ENCODE measurements around the gene DYNLT3.
A peak's percentile ranks its signal among the peaks of the same experiment; 100 is the strongest.

Gene DYNLT3

GRCh38 chrX:37846934-37847732 lies at the start of gene DYNLT3:
TSS of gene DYNLT3 (minus strand) at chrX:37847571. CDS start at chrX:37847510, 61 bp downstream.
- peak; percentile 89 for DNase-seq

GRCh38 chrX:37896511-37896890 lies 49.1 kb upstream of the DYNLT3 start:
- DNase-seq = no peak

- DNase-seq = no peak
Observed at GRCh38 chrX:37895795-37896510, 48.6 kb upstream of the DYNLT3 start.

- DNase-seq = no peak
Observed at GRCh38 chrX:37894725-37895124, 47.4 kb upstream of the DYNLT3 start.

- no peak for DNase-seq
Observed at GRCh38 chrX:37888010-37888409, 40.6 kb upstream of the DYNLT3 start.

GRCh38 chrX:37887347-37887746 lies 40.0 kb upstream of the DYNLT3 start:
- DNase-seq = no peak

- no peak for DNase-seq
Observed at GRCh38 chrX:37883196-37883595, 35.8 kb upstream of the DYNLT3 start.

- no peak for DNase-seq
Observed at GRCh38 chrX:37879692-37880091, 32.3 kb upstream of the DYNLT3 start.

- no peak for DNase-seq
Observed at GRCh38 chrX:37876716-37877115, 29.3 kb upstream of the DYNLT3 start.

GRCh38 chrX:37875675-37876074 lies 28.3 kb upstream of the DYNLT3 start:
- no peak for DNase-seq

- no peak for DNase-seq
Observed at GRCh38 chrX:37873220-37873619, 25.8 kb upstream of the DYNLT3 start.

GRCh38 chrX:37872303-37872655 lies 24.9 kb upstream of the DYNLT3 start:
- no peak for DNase-seq

GRCh38 chrX:37871626-37872302 lies 24.4 kb upstream of the DYNLT3 start:
- no peak for DNase-seq

- no peak for DNase-seq
Observed at GRCh38 chrX:37867536-37868153, 20.3 kb upstream of the DYNLT3 start.

GRCh38 chrX:37863728-37864127 lies 16.4 kb upstream of the DYNLT3 start:
- no peak for DNase-seq

- DNase-seq = no peak
Observed at GRCh38 chrX:37862851-37863250, 15.5 kb upstream of the DYNLT3 start.

GRCh38 chrX:37860721-37861120 lies 13.3 kb upstream of the DYNLT3 start:
- no peak for DNase-seq

- DNase-seq = no peak
Observed at GRCh38 chrX:37854748-37855147, 7.4 kb upstream of the DYNLT3 start.

- no peak for DNase-seq
Observed at GRCh38 chrX:37854148-37854547, 6.8 kb upstream of the DYNLT3 start.

GRCh38 chrX:37847733-37848197 lies 394 bp upstream of the DYNLT3 start:
- DNase-seq = no peak

- no peak for DNase-seq
Observed at GRCh38 chrX:37846558-37846933, 825 bp downstream of the DYNLT3 start.

GRCh38 chrX:37846141-37846540 lies 1.2 kb downstream of the DYNLT3 start:
- DNase-seq = no peak

- no peak for DNase-seq
Observed at GRCh38 chrX:37844622-37845021, 2.7 kb downstream of the DYNLT3 start.
